ENCODE data around the gene PLEKHN1. TPM values are rescaled to one million over a fixed set of nuclear protein-coding genes. Genes with fewer than 3 reads are reported as not detected.

The PLEKHN1 gene
- polyA plus RNA-seq, 1 of the 3 experiments (the other 2 are of a cell fraction) = not detected

DNA sequence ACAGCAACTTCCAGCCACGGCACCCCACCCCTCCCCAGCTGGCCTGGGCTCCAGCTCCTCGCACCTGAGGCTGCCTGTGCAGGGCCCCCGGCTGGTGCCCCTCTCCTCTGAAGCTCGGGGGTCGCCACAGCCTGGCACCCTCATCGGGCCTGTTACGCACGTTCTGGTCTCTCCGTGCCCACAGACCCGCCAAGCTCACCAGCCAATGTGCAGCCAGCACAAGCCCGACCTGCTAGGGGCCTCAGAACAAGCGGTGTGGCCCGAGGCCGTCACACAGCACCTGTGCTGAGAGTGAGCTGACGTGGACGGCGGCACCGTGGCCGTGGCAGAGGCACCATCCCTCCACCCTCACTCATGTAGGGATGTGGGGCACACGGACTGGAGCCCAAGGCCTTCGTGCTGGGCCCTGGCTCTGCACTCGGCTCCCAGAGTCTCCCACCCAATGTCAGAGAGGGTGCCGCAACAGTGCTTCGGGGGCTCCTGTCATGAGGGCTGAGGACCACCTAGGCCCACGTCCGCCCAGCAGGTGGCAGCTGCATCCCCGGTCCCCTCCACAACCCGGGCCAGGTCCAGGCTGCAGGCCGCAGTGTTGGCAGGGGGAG, 46.9 kb upstream of the PLEKHN1 start:
- ChIA-PET CTCF (interaction anchor here (0.6 to 5.2 kb wide), 7 partner anchors 9 to 143 kb away, joined by 3 to 61 read pairs (median 8); no protein-coding TSS in a partner anchor), POLR2A (interaction anchor here (2.6 kb wide), 1 partner anchor 14 kb away, joined by 7 read pairs; no protein-coding TSS in a partner anchor)
- Histone ChIP-seq H3K9me2 (no peaks in the 10 kb centered on the region), H3K4me1 (ENCODE audit: control insufficient read depth in 1 of 2, insufficient read depth in 2 of 2, low read depth in 1 of 2, low read length in 1 of 2) (peaks cover 8 to 77% of the 10 kb centered on the region in 2 experiments; a peak in 2 of 4 replicates), H3K36me3 (replicated peaks in 1 of 2; ENCODE audit: control insufficient read depth in 1 of 2, insufficient read depth in 2 of 2, low read length in 1 of 2) (no peaks in the 10 kb centered on the region), H3K27me3 (ENCODE audit: insufficient read depth) (no peaks in the 10 kb centered on the region), H3K4me3 (ENCODE audit: low read depth in 2 of 2, low read length in 1 of 2) (no peak overlapping the region), H2AFZ (ENCODE audit: low read depth) (no peak overlapping the region), H3K27ac (ENCODE audit: low read depth in 2 of 2, low read length in 1 of 2) (no peak overlapping the region), H4K20me1 (ENCODE audit: insufficient read depth) (no peaks in the 10 kb centered on the region), H3K9me3 (no peaks in the 10 kb centered on the region), H3F3A (replicated peaks; ENCODE audit: insufficient read depth) (no peaks in the 10 kb centered on the region), H3K4me2 (no peak overlapping the region), H3K79me2 (ENCODE audit: insufficient read depth) (no peaks in the 10 kb centered on the region), H3K9ac (no peak overlapping the region)
- DNase-seq = peak; percentile 69
- 100% methylated on average over 1 of the region's 29 CpGs for WGBS (ENCODE audit: low lambda C conversion rate)
- TF ChIP-seq, protein P1, sequence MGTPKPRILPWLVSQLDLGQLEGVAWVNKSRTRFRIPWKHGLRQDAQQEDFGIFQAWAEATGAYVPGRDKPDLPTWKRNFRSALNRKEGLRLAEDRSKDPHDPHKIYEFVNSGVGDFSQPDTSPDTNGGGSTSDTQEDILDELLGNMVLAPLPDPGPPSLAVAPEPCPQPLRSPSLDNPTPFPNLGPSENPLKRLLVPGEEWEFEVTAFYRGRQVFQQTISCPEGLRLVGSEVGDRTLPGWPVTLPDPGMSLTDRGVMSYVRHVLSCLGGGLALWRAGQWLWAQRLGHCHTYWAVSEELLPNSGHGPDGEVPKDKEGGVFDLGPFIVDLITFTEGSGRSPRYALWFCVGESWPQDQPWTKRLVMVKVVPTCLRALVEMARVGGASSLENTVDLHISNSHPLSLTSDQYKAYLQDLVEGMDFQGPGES (IDR thresholded peaks at IDR 0.05; ENCODE audit: low read depth, low read length) = no peak
- TF ChIP-seq TAF1 (IDR thresholded peaks at IDR 0.05; ENCODE audit: borderline replicate concordance, low read depth, low read length) = no peak
- no peak for TF ChIP-seq JUND (IDR thresholded peaks at IDR 0.05)
- TF ChIP-seq GABPA (IDR thresholded peaks at IDR 0.05; ENCODE audit: low read depth) = no peak
- TF ChIP-seq, protein P2, sequence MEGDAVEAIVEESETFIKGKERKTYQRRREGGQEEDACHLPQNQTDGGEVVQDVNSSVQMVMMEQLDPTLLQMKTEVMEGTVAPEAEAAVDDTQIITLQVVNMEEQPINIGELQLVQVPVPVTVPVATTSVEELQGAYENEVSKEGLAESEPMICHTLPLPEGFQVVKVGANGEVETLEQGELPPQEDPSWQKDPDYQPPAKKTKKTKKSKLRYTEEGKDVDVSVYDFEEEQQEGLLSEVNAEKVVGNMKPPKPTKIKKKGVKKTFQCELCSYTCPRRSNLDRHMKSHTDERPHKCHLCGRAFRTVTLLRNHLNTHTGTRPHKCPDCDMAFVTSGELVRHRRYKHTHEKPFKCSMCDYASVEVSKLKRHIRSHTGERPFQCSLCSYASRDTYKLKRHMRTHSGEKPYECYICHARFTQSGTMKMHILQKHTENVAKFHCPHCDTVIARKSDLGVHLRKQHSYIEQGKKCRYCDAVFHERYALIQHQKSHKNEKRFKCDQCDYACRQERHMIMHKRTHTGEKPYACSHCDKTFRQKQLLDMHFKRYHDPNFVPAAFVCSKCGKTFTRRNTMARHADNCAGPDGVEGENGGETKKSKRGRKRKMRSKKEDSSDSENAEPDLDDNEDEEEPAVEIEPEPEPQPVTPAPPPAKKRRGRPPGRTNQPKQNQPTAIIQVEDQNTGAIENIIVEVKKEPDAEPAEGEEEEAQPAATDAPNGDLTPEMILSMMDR (IDR thresholded peaks at IDR 0.05) = no peak
- no peak for TF ChIP-seq RCOR1 (IDR thresholded peaks at IDR 0.05; ENCODE audit: low read length)
- no peak for TF ChIP-seq YY1 (IDR thresholded peaks at IDR 0.05; ENCODE audit: low read depth)
- TF ChIP-seq CHD2 (IDR thresholded peaks at IDR 0.05; ENCODE audit: low read length, partially characterized antibody) = no peak
- TF ChIP-seq EP300 (IDR thresholded peaks at IDR 0.05; ENCODE audit: borderline replicate concordance in 1 of 2, low read depth in 1 of 2, low read length in 1 of 2) = no peak
- TF ChIP-seq, protein P3, sequence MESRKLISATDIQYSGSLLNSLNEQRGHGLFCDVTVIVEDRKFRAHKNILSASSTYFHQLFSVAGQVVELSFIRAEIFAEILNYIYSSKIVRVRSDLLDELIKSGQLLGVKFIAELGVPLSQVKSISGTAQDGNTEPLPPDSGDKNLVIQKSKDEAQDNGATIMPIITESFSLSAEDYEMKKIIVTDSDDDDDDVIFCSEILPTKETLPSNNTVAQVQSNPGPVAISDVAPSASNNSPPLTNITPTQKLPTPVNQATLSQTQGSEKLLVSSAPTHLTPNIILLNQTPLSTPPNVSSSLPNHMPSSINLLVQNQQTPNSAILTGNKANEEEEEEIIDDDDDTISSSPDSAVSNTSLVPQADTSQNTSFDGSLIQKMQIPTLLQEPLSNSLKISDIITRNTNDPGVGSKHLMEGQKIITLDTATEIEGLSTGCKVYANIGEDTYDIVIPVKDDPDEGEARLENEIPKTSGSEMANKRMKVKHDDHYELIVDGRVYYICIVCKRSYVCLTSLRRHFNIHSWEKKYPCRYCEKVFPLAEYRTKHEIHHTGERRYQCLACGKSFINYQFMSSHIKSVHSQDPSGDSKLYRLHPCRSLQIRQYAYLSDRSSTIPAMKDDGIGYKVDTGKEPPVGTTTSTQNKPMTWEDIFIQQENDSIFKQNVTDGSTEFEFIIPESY (IDR thresholded peaks at IDR 0.05; ENCODE audit: borderline replicate concordance, low read depth) = no peak
- no peak for TF ChIP-seq RXRA (IDR thresholded peaks at IDR 0.05; ENCODE audit: borderline replicate concordance, low read depth)
- TF ChIP-seq, protein P4, sequence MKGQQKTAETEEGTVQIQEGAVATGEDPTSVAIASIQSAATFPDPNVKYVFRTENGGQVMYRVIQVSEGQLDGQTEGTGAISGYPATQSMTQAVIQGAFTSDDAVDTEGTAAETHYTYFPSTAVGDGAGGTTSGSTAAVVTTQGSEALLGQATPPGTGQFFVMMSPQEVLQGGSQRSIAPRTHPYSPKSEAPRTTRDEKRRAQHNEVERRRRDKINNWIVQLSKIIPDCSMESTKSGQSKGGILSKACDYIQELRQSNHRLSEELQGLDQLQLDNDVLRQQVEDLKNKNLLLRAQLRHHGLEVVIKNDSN (IDR thresholded peaks at IDR 0.05; ENCODE audit: borderline replicate concordance, low read depth) = no peak
- no peak for TF ChIP-seq SIN3A (IDR thresholded peaks at IDR 0.05; ENCODE audit: borderline replicate concordance, low read depth, low read length)
- TF ChIP-seq, protein P5, sequence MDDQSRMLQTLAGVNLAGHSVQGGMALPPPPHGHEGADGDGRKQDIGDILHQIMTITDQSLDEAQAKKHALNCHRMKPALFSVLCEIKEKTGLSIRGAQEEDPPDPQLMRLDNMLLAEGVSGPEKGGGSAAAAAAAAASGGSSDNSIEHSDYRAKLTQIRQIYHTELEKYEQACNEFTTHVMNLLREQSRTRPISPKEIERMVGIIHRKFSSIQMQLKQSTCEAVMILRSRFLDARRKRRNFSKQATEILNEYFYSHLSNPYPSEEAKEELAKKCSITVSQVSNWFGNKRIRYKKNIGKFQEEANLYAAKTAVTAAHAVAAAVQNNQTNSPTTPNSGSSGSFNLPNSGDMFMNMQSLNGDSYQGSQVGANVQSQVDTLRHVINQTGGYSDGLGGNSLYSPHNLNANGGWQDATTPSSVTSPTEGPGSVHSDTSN (IDR thresholded peaks at IDR 0.05) = no peak
- TF ChIP-seq RAD21 (IDR thresholded peaks at IDR 0.05; ENCODE audit: low read length) = no peak
- TF ChIP-seq, protein P6, sequence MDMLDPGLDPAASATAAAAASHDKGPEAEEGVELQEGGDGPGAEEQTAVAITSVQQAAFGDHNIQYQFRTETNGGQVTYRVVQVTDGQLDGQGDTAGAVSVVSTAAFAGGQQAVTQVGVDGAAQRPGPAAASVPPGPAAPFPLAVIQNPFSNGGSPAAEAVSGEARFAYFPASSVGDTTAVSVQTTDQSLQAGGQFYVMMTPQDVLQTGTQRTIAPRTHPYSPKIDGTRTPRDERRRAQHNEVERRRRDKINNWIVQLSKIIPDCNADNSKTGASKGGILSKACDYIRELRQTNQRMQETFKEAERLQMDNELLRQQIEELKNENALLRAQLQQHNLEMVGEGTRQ (IDR thresholded peaks at IDR 0.05; ENCODE audit: borderline replicate concordance, low read depth, low read length) = no peak
- TF ChIP-seq SMC3 (IDR thresholded peaks at IDR 0.05; ENCODE audit: low read depth, low read length) = no peak
- TF ChIP-seq, protein P7, sequence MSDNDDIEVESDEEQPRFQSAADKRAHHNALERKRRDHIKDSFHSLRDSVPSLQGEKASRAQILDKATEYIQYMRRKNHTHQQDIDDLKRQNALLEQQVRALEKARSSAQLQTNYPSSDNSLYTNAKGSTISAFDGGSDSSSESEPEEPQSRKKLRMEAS (IDR thresholded peaks at IDR 0.05; ENCODE audit: low read depth) = no peak
- no peak for TF ChIP-seq GATA2 (CRISPR knock-in tag; IDR thresholded peaks at IDR 0.05)

All from SK-N-SH (cell line).